ENCODE results near the gene TBL1XR1. TPM values are rescaled to one million over a fixed set of nuclear protein-coding genes. Genes with fewer than 3 reads are reported as not detected.
A peak's percentile ranks its signal among the peaks of the same experiment; 100 is the strongest.

Gene TBL1XR1
- total RNA-seq, 1 experiment from 2014 or later = 175 TPM

DNA sequence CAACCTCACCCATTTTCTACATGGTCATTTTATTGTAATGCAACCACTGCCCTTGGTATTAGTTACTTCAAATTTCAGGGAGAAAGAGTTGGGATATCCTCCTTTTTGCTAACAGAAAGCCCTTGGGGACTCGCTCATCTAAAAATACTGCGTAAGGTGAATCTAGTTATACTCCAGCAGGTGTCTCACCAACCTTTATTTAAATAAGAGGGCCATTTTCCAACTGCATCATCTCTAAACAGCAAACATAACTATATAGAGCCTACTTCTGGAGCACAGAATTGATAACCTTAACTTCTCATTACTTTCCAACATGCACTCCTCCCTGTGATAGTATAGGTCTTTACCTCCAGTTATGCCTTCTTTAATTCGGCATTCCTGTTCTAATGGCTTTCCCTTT, 77.5 kb downstream of the TBL1XR1 start:
- Histone ChIP-seq H3K14ac (ENCODE audit: insufficient read depth, low read length) (no peak overlapping the region), H4K8ac (replicated peaks; ENCODE audit: insufficient read length, low read depth, low read length) (no peak overlapping the region), H3K79me1 (ENCODE audit: insufficient read depth, low read depth, low read length, poor library complexity, severe bottlenecking) (peaks cover 5% of the 10 kb centered on the region), H3K4me2 (ENCODE audit: insufficient read depth, insufficient read length, low read length) (no peak overlapping the region), H3K56ac (ENCODE audit: insufficient read length, low read depth, low read length) (no peak overlapping the region), H2BK12ac (ENCODE audit: insufficient read length, low read depth, low read length) (no peak overlapping the region), H2BK5ac (ENCODE audit: insufficient read length, low read length) (no peak overlapping the region), H3K4me1 (ENCODE audit: insufficient read depth, low read length) (no peaks in the 10 kb centered on the region; the same call in 1 of the 2 replicates), H3K27me3 (ENCODE audit: insufficient read depth, low read length) (no peaks in the 10 kb centered on the region), H3K79me2 (ENCODE audit: insufficient read depth, low read length) (peaks cover 59% of the 10 kb centered on the region; the same call in 1 of the 2 replicates), H3T11ph (ENCODE audit: low read length) (no peak overlapping the region), H2AK5ac (ENCODE audit: insufficient read length, low read length) (no peak overlapping the region), H3K9ac (ENCODE audit: extremely low read depth, insufficient read length, low read length) (no peak overlapping the region), H3K27ac (ENCODE audit: insufficient read length, low read depth, low read length) (no peak overlapping the region), H2BK120ac (ENCODE audit: low read depth, low read length, poor library complexity, severe bottlenecking) (no peak overlapping the region), H3K4ac (ENCODE audit: low read depth, low read length) (no peak overlapping the region), H2AFZ (ENCODE audit: low read length) (no peak overlapping the region), H3K23me2 (ENCODE audit: insufficient read length, low read depth, low read length, poor library complexity, severe bottlenecking) (no peaks in the 10 kb centered on the region), H3K23ac (ENCODE audit: insufficient read length, low read depth, low read length) (no peak overlapping the region), H3K9me3 (ENCODE audit: control insufficient read depth, low read depth, low read length) (no peaks in the 10 kb centered on the region), H3K18ac (ENCODE audit: insufficient read length, low read depth, low read length) (no peak overlapping the region), H2BK20ac (ENCODE audit: low read depth, low read length, poor library complexity, severe bottlenecking) (no peak overlapping the region), H4K20me1 (ENCODE audit: control insufficient read depth, insufficient read depth, insufficient read length) (no peaks in the 10 kb centered on the region), H4K91ac (ENCODE audit: insufficient read length, low read depth, low read length) (no peak overlapping the region), H2BK15ac (ENCODE audit: low read depth, low read length) (no peak overlapping the region), H4K5ac (ENCODE audit: insufficient read length, low read depth, low read length) (no peak overlapping the region)
- no CpG with 5 or more reads among the region's 3 CpGs for WGBS (ENCODE audit: extremely low coverage, insufficient read length, low lambda C conversion rate)
- no peak for DNase-seq
- H3K9me3 Mint-ChIP-seq = no peaks in the 10 kb centered on the region
- peaks cover 57 to 61% of the 10 kb centered on the region in 2 experiments for H3K4me1 Mint-ChIP-seq
- H3K27me3 Mint-ChIP-seq (ENCODE audit: low read depth) = no peaks in the 10 kb centered on the region
- H3K27ac Mint-ChIP-seq = peak overlapping the region in 1 of 3 experiments; percentile 17; a peak in 2 of 7 replicates
- TF ChIP-seq, protein P1, sequence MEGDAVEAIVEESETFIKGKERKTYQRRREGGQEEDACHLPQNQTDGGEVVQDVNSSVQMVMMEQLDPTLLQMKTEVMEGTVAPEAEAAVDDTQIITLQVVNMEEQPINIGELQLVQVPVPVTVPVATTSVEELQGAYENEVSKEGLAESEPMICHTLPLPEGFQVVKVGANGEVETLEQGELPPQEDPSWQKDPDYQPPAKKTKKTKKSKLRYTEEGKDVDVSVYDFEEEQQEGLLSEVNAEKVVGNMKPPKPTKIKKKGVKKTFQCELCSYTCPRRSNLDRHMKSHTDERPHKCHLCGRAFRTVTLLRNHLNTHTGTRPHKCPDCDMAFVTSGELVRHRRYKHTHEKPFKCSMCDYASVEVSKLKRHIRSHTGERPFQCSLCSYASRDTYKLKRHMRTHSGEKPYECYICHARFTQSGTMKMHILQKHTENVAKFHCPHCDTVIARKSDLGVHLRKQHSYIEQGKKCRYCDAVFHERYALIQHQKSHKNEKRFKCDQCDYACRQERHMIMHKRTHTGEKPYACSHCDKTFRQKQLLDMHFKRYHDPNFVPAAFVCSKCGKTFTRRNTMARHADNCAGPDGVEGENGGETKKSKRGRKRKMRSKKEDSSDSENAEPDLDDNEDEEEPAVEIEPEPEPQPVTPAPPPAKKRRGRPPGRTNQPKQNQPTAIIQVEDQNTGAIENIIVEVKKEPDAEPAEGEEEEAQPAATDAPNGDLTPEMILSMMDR (conservative IDR thresholded peaks at IDR 0.05) = no peak
- H3K4me3 Mint-ChIP-seq = no peak overlapping the region
- H3K36me3 Mint-ChIP-seq (ENCODE audit: insufficient read depth in 1 of 3, low read depth in 3 of 3) = no peaks in the 10 kb centered on the region

All from H9 (cell line).